GM21576 (cell line): ENCODE measurements around the gene ABCC11.
"Not testable (repeated sequence)": the region's sequence is repeated elsewhere in the genome, so short reads cannot be mapped to it uniquely, and the experiment has no call there.

Source experiments
- ATAC-seq: cut with Tn5 transposase; IDR thresholded peaks from one replicate; pipeline ENCODE4 v1.9.1; 2021; ENCODE audit warnings: mild to moderate bottlenecking, moderate library complexity; ENCODE audit not compliant: unreplicated experiment

ABCC11 gene

GRCh38 chr16:48203974-48204824 is 43.1 kb downstream of the ABCC11 start:
- ATAC-seq, result no peak

DNA sequence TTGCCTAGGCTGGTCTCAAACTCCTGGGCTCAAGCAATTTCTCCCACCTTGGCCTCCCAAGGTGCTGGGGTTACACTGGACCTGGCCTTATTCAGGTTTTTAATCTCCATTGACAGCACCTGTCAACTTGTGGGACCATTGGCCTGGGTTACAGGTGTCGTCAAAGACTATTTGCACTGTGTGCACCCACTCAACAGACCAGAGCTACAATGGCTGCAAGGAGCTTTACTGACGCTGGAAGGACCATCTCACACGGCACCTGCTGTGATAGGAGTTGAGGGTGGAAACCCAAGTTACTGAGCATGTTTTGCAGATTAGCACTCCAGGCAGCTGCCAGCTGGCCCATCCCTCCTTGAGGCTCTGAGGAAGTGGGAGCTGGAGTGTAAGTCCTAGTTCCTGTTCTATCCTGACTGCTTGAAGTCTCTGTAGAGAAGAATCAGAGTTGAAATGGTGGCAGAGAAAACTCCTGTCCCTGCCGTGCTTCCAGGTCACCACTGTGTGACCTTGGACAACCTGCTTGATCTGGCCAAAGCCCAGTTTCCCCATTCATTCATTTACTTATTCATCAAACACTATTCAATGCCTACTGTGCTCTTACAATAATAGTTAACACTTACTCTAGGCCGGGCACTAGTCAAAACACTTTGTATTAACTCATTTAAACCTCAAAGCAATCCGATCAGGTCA is 45.7 kb downstream of the ABCC11 start:
- ATAC-seq, result no peak

GRCh38 chr16:48197294-48197693 is 50.0 kb downstream of the ABCC11 start:
- ATAC-seq, result no peak

- no peak for ATAC-seq
These were observed 52.3 kb downstream of the ABCC11 start for GRCh38 chr16:48194828-48195556.

GRCh38 chr16:48193846-48194245 is 53.5 kb downstream of the ABCC11 start:
- no peak for ATAC-seq

DNA sequence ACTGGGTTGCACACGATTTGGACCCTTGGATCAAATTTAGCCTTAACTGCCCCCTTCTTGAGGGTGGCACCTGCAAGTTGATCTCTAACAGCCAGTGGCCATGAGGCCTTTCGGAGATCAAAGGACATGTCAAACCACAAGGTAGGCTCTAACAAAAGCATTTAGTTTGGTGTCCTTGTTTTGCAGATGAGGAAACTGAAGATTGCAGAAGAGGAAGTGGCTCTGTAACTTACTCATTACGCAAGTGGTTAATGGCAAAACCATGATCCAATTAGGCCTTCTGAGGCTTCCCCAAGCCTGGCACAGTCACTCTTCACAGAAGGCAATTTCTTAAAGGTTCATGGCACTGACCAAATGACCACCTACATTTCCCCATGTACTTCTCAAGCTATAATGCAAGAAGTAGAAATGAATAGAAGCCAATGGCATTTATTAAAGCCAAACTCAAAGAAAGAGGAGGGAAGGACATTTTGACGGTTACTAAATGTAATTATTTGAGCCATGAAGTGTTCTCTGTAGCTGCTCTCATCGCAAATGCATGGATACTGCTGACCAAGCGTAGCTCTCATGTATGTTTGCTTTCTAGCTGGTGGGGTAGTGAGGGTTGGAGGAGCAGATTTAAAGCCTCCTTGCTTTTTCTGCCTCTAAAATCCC is 58.8 kb downstream of the ABCC11 start:
- ATAC-seq, result peak; percentile 80

- no peak for ATAC-seq
These were observed 59.6 kb downstream of the ABCC11 start for GRCh38 chr16:48187779-48188178.

- ATAC-seq, result no peak
These were observed 62.7 kb downstream of the ABCC11 start for GRCh38 chr16:48184681-48185080.

- no peak for ATAC-seq
These were observed 64.3 kb downstream of the ABCC11 start for GRCh38 chr16:48182979-48183537.

GRCh38 chr16:48181746-48182520 is 65.4 kb downstream of the ABCC11 start:
- not testable (repeated sequence) for ATAC-seq

DNA sequence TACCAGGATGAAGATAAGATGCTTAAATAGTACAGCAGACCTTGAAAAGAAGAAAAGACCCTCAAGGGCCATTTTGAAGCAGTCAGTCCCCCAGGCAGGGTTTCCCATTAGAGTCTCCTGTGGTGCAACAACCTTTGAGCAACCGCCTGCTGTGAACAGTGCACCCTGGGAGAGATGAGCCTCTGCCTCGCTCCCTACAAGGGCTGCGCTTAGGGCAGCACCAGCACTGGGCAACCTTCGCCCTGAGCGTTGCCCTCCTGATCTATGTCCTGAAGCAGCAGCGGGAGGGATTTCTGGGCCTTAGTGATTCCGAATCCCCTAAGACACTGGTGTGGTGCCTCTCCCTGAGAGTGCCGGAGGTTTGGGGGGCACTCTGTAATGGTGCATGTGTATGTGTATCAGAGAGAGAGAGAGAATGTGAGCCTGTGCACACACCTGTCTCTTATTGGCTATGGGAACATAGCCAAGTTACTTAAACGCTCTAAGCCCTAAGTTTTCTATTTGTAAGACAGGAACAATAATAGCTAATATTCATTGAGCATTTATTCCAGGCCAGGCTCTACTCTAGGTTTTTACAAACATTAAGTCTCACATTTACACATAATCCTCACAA is 66.4 kb downstream of the ABCC11 start:
- no peak for ATAC-seq

GRCh38 chr16:48176635-48177408 is 70.5 kb downstream of the ABCC11 start:
- ATAC-seq, result no peak

DNA sequence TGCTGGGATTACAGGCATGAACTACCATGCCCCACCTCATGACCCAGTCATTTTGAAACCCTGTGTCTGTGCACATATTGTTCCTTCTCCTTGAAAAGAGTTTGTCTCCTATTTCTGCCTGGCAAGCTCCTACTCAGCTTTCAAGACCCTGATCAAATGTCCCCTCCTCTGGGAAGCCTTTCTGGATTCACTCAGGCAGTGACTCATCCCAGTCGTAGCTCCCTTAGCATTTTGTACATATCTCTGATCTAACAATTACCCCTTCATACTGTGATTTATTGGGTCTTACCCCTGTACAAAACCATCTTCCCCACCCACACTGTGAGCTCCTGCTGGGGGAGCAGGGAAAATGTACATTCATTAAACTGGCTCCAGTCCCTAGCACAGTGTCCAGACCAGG is 73.5 kb downstream of the ABCC11 start:
- ATAC-seq, result no peak

- ATAC-seq, result no peak
These were observed 74.7 kb downstream of the ABCC11 start for GRCh38 chr16:48172682-48173081.

DNA sequence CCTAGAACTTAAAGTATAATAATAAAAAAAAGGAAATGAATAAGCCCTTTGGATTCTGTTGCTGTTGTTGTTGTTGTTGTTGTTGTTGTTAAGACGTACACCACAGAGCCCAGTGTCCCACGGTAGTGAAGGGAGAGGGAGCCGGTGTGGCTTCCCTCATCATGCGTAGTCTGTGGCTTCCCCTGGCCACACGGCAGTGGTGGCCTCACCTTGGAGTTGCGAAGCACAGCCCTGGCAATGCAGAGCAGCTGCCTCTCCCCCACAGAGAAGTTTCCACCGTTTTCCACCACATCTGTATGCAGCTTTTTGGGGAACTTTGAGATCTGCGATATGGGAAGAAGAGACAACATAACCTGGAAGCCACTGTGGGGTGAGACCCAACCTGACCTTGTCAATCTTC is 77.4 kb downstream of the ABCC11 start:
- ATAC-seq, result no peak

DNA sequence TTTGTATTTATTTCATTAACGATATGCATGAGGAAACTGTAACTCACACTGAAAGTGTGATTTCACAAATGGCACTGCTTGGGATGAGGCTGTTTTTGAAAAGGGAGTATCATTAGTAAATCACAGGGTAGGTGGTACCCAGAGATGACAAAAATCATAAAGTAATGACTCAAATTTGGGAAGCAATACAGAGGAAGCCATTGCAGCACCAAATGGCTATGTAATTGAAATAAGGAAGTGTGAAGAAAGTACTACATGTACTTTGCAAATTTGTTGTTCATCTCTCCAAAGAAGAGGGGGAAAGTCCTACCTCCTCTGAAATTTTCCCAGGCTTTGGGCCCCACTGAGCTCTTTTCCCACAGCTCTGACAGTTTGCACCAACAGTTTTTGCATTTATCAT is 79.3 kb downstream of the ABCC11 start:
- ATAC-seq, result no peak

- not testable (repeated sequence) for ATAC-seq
These were observed 80.7 kb downstream of the ABCC11 start for GRCh38 chr16:48166617-48167016.

DNA sequence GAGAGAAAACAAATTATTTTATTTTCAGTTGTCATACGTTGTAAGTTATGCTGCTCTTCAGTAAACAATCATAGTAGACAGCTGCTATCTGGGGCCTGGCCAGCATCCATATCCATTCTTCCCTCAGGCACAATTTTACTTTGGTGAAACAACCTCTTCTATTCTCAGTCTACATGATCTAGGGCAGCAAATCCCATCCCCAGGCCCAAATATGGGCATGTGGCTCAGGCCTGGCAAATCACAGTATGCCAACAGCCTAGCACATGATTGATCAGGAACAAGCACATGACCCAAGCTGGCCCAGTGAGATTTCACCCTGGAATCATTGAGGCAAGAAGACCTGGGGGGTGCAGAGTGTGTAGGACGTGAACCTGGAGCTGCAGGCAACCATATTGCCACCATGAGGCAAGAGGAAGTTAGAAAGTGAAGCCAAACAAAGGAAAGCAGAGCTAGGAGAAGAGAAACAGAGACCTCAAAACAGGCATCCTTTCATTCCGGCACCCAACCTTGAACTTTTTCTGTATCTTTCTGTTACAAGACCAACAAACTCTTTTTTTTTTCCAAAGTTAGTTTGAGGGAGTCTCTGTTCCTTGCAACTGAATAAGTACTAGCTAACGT is 81.3 kb downstream of the ABCC11 start:
- ATAC-seq, result no peak
